Activated CD8-positive, alpha-beta memory T cell treated with anti-CD3 and anti-CD28 coated beads, Interleukin-2, amount 10 ng/mL, durations not matched to agents 7 days and 5 days (primary cell): ENCODE results near the gene PNISR. TPM values are rescaled to one million over a fixed set of nuclear protein-coding genes. Genes with fewer than 3 reads are reported as not detected.
A peak's percentile ranks its signal among the peaks of the same experiment; 100 is the strongest.

Experiments used
- ATAC-seq: fragments of 150-1000 bp; cut with Tn5 transposase; one replicate; pipeline ENCODE4 v1.10.0; 2021; ENCODE audit warnings: moderate library complexity
- CTCF ChIA-PET: fragments of 350-600 bp; sonication (Branson Sonifier 250); formaldehyde crosslinking; loops from one replicate; lab custom pipeline; 2021; ENCODE audit warnings: antibody characterized with exemption; lab: Charles Lee
- DNase-seq: peaks from one replicate; pipeline ENCODE4 v3.0.0-alpha.2; 2020
- H3K27ac Mint-ChIP-seq: one replicate; pipeline ENCODE4 v1.8.0; 2021; ENCODE audit warnings: mild to moderate bottlenecking, mixed read lengths
- H3K27me3 Mint-ChIP-seq: one replicate; pipeline ENCODE4 v1.8.0; 2021; ENCODE audit warnings: mixed read lengths
- H3K36me3 Mint-ChIP-seq: one replicate; pipeline ENCODE4 v1.8.0; 2021; ENCODE audit warnings: mild to moderate bottlenecking, mixed read lengths
- H3K4me1 Mint-ChIP-seq: one replicate; pipeline ENCODE4 v1.8.0; 2021; ENCODE audit warnings: mixed read lengths
- H3K4me3 Mint-ChIP-seq: one replicate; pipeline ENCODE4 v1.8.0; 2021; ENCODE audit warnings: mild to moderate bottlenecking, moderate library complexity, mixed read lengths
- H3K9me3 Mint-ChIP-seq: one replicate; pipeline ENCODE4 v1.8.0; 2022; ENCODE audit warnings: low read depth, mixed read lengths
- total RNA-seq, 2 experiments: library from RNA; stranded (reverse); gene quantifications; one replicate each; pipeline ENCODE4 v1.2.3, GENCODE V29; 2021

PNISR gene
- total RNA-seq, 2 experiments from 2014 or later = 136 to 162 TPM

- CTCF ChIA-PET = interaction anchor here (1.5 kb wide), 1 partner anchor 19 kb away, joined by 5 read pairs; no protein-coding TSS in a partner anchor
- Mint-ChIP-seq H3K9me3 (no peaks in the 10 kb centered on the region), H3K27me3 (peaks cover 76% of the 10 kb centered on the region), H3K4me1 (peaks cover 5% of the 10 kb centered on the region), H3K27ac (no peak within 1 kb of the TSS), H3K4me3 (peak within 1 kb of the TSS; percentile 42), H3K36me3 (no peaks in the 10 kb centered on the region)
- ATAC-seq (peak; percentile 67), DNase-seq (no peak)
Observed at GRCh38 chr6:99349171-99350141, 75.7 kb downstream of the PNISR start, which contains the start of gene FAXC. Gene FAXC (minus strand): TSS chr6:99349674. CDS start chr6:99349372, 302 bp downstream.

DNA sequence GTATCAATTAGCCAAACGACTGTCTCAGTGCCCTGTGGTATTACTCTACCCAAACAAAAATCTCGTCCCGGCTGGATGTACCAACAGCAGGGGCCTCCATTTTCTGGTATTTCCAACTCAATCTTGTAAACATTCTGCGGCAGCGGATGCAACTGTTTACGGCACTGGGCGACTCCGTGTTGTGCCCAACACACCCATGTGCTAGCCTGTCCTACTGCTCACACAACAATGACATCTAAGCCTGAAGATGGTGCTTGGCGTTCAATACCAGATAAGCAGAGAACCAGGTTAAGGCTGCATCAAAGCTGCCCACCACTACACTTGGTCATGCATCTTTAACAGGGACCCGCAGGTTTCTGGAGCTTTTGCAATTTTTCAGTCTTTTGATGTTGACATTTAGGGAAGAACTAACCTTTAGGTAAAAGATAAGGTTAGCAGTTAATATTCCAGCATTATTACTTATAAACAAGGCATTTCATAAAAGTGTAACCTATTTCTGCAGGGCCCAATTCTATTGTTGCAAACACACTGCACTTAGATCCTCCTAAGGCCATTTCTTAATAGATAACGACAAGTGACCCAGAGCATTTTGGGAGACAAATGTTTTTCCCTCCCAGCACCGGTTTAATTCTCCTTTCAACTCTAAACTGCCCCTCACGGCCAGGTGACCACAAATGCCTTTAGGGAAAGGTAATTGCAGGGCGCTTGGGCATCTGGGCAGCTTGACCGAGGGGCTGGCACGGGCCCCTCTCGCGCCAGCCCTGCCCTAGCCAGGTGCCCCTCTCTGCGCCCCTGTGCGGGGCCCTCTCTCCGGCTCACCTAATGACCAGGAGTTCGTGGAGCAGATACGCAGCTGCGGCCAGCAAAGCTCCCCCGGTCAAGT is 76.6 kb downstream of the PNISR start:
- peak overlapping the region; percentile 38 for H3K4me3 Mint-ChIP-seq
- no peaks in the 10 kb centered on the region for H3K9me3 Mint-ChIP-seq
- no peak overlapping the region for H3K27ac Mint-ChIP-seq
- peaks cover 9% of the 10 kb centered on the region for H3K4me1 Mint-ChIP-seq
- no peak for ATAC-seq
- CTCF ChIA-PET = interaction anchor here (0.6 to 0.9 kb wide), 2 partner anchors 17 to 77 kb away, joined by 3 to 4 read pairs; partner anchors contain the start of gene PNISR
- DNase-seq = no peak
- no peaks in the 10 kb centered on the region for H3K36me3 Mint-ChIP-seq
- H3K27me3 Mint-ChIP-seq = peaks cover 80% of the 10 kb centered on the region

Other genes with a start within 250 kb of the PNISR start
- under 1 TPM in 1 of 2 experiments, not detected in 1; 0.30 TPM for gene FAXC, start 75.6 kb downstream of the PNISR start, total RNA-seq
- 10 to 100 TPM; 10.6 to 12.2 TPM for gene COQ3, start 31.1 kb downstream of the PNISR start, total RNA-seq
- 10 to 100 TPM; 10.2 to 16.0 TPM for gene USP45, start 90.1 kb upstream of the PNISR start, total RNA-seq
- 10 to 100 TPM; 39.3 to 39.4 TPM for gene CCNC, start 143.4 kb upstream of the PNISR start, total RNA-seq
- gene PRDM13, start 181.5 kb upstream of the PNISR start, total RNA-seq = under 1 TPM in 1 of 2 experiments, not detected in 1; 0.14 TPM